Bone marrow (tissue), 2 donors: ENCODE data around the gene TTK.

ENCODE experiments used
- DNase-seq, 2 donors: peaks; one replicate each; lab custom pipeline; 2025; lab: John Stamatoyannopoulos, UW

The TTK gene

GRCh38 chr6:80004173-80005072 is at the start of gene TTK:
Gene TTK, plus strand, starts transcription at chr6:80004649. Its CDS starts 1,195 bp downstream, at chr6:80005844.
- peak; percentile 57 to 93 for DNase-seq

GRCh38 chr6:79954849-79955248 is 49.6 kb upstream of the TTK start:
- DNase-seq: no peak

- DNase-seq: no peak
Observed at GRCh38 chr6:79964607-79965081, 39.8 kb upstream of the TTK start.

- DNase-seq: no peak
Observed at GRCh38 chr6:79967178-79967577, 37.3 kb upstream of the TTK start.

- no peak for DNase-seq
Observed at GRCh38 chr6:79969784-79970183, 34.7 kb upstream of the TTK start.

- no peak for DNase-seq
Observed at GRCh38 chr6:79971193-79971592, 33.3 kb upstream of the TTK start.

GRCh38 chr6:79981652-79982051 is 22.8 kb upstream of the TTK start:
- DNase-seq: no peak

GRCh38 chr6:79984261-79984660 is 20.2 kb upstream of the TTK start:
- no peak for DNase-seq

GRCh38 chr6:79985128-79985527 is 19.3 kb upstream of the TTK start:
- no peak for DNase-seq

GRCh38 chr6:79989641-79990040 is 14.8 kb upstream of the TTK start:
- DNase-seq: no peak

GRCh38 chr6:79993012-79993910 is 11.2 kb upstream of the TTK start:
- DNase-seq: no peak

GRCh38 chr6:79993911-79994309 is 10.5 kb upstream of the TTK start:
- DNase-seq: no peak

- DNase-seq: no peak
Observed at GRCh38 chr6:79997728-79998127, 6.7 kb upstream of the TTK start.

GRCh38 chr6:80001337-80001736 is 3.1 kb upstream of the TTK start:
- DNase-seq: no peak

- DNase-seq: peak in 1 of 2 donors; percentile 35
Observed at GRCh38 chr6:80003826-80004172, 650 bp upstream of the TTK start.

GRCh38 chr6:80005406-80005805 is 957 bp downstream of the TTK start:
- no peak for DNase-seq

- DNase-seq: no peak
Observed at GRCh38 chr6:80006541-80006940, 2.1 kb downstream of the TTK start.

GRCh38 chr6:80009531-80009930 is 5.1 kb downstream of the TTK start:
- no peak for DNase-seq

- DNase-seq: no peak
Observed at GRCh38 chr6:80010288-80010687, 5.8 kb downstream of the TTK start.

- no peak for DNase-seq
Observed at GRCh38 chr6:80015839-80016435, 11.5 kb downstream of the TTK start.

GRCh38 chr6:80020381-80021120 is 16.1 kb downstream of the TTK start:
- no peak for DNase-seq

- DNase-seq: no peak
Observed at GRCh38 chr6:80021131-80021530, 16.7 kb downstream of the TTK start.
